ENCODE measurements around the gene ALG11. TPM values are rescaled to one million over a fixed set of nuclear protein-coding genes. Genes with fewer than 3 reads are reported as not detected.
A peak's percentile ranks its signal among the peaks of the same experiment; 100 is the strongest.

The ALG11 gene
- total RNA-seq, 1 donor from 2014 or later = 44.6 TPM

- H3K4me1 ChIP-seq = peaks cover 18% of the 10 kb centered on the region
- no peak overlapping the region for H3K27ac Mint-ChIP-seq
- H3K27me3 Mint-ChIP-seq (ENCODE audit: insufficient read depth, low read depth) = peaks cover 6% of the 10 kb centered on the region
- no peak overlapping the region for H2AFZ ChIP-seq (replicated peaks)
- H3K9ac ChIP-seq = no peak overlapping the region
- peaks cover 20% of the 10 kb centered on the region for H3K27me3 ChIP-seq
- no peak for DNase-seq (ENCODE audit: low spot score)
- no peaks in the 10 kb centered on the region for H3K9me3 Mint-ChIP-seq
- H3K4me3 ChIP-seq = no peak overlapping the region
- H3K4me1 Mint-ChIP-seq = peaks cover 26% of the 10 kb centered on the region
- H3K36me3 ChIP-seq = no peaks in the 10 kb centered on the region
- TF ChIP-seq CTCF (IDR thresholded peaks at IDR 0.05) (no peak), EZH2 (IDR thresholded peaks at IDR 0.05) (no peak)
- no peaks in the 10 kb centered on the region for H3K9me3 ChIP-seq (ENCODE audit: low read depth)
- H4K20me1 ChIP-seq (ENCODE audit: low read depth) = peaks cover 3% of the 10 kb centered on the region
- no peaks in the 10 kb centered on the region for H3F3A ChIP-seq (ENCODE audit: low read depth)
- peaks cover 27% of the 10 kb centered on the region for H3K79me2 ChIP-seq (ENCODE audit: low read depth)
- H3K36me3 Mint-ChIP-seq = peaks cover 8% of the 10 kb centered on the region
- no peak overlapping the region for H3K27ac ChIP-seq
- no peak overlapping the region for H3K4me2 ChIP-seq
- H3K4me3 Mint-ChIP-seq = peak overlapping the region; percentile 99
Measured at GRCh38 chr13:52009946-52010345, 2.3 kb upstream of the ALG11 start.

GRCh38 chr13:52010890-52011631 is 1.1 kb upstream of the ALG11 start, which contains the start of gene ATP7B:
Gene ATP7B (minus strand): TSS chr13:52011450. CDS start chr13:52011337, 113 bp downstream.
- Histone ChIP-seq H3K9me3 (ENCODE audit: low read depth) (no peaks in the 10 kb centered on the region), H3K27me3 (peaks cover 20% of the 10 kb centered on the region), H3K27ac (peak within 1 kb of the TSS; percentile 76), H3K79me2 (ENCODE audit: low read depth) (peaks cover 38% of the 10 kb centered on the region), H3K4me2 (peak within 1 kb of the TSS; percentile 97), H3K9ac (peak within 1 kb of the TSS; percentile 86), H3K4me3 (peak within 1 kb of the TSS; percentile 92), H3F3A (ENCODE audit: low read depth) (no peaks in the 10 kb centered on the region), H4K20me1 (ENCODE audit: low read depth) (peaks cover 3% of the 10 kb centered on the region), H3K36me3 (no peaks in the 10 kb centered on the region), H3K4me1 (peaks cover 18% of the 10 kb centered on the region), H2AFZ (replicated peaks) (peak within 1 kb of the TSS; percentile 91)
- peak; percentile 78 for DNase-seq (ENCODE audit: low spot score)
- H3K4me3 Mint-ChIP-seq = peak within 1 kb of the TSS; percentile 99
- peaks cover 16% of the 10 kb centered on the region for H3K36me3 Mint-ChIP-seq
- peaks cover 26% of the 10 kb centered on the region for H3K4me1 Mint-ChIP-seq
- H3K27ac Mint-ChIP-seq = peak within 1 kb of the TSS; percentile 98
- TF ChIP-seq CTCF (IDR thresholded peaks at IDR 0.05) (peak; percentile 12), EZH2 (IDR thresholded peaks at IDR 0.05) (peak; percentile 56), EZH2phosphoT487 (IDR thresholded peaks at IDR 0.05) (no peak)
- peaks cover 6% of the 10 kb centered on the region for H3K27me3 Mint-ChIP-seq (ENCODE audit: insufficient read depth, low read depth)
- peaks cover 4% of the 10 kb centered on the region for H3K9me3 Mint-ChIP-seq

- peak overlapping the region; percentile 92 for H3K4me3 ChIP-seq
- peaks cover 20% of the 10 kb centered on the region for H3K4me1 Mint-ChIP-seq
- peaks cover 6% of the 10 kb centered on the region for H3K27me3 Mint-ChIP-seq (ENCODE audit: insufficient read depth, low read depth)
- H3F3A ChIP-seq (ENCODE audit: low read depth) = no peaks in the 10 kb centered on the region
- peaks cover 6% of the 10 kb centered on the region for H3K9me3 Mint-ChIP-seq
- peak overlapping the region; percentile 91 for H2AFZ ChIP-seq (replicated peaks)
- H3K36me3 ChIP-seq = no peaks in the 10 kb centered on the region
- TF ChIP-seq CTCF (IDR thresholded peaks at IDR 0.05) (no peak), EZH2 (IDR thresholded peaks at IDR 0.05) (no peak), EZH2phosphoT487 (IDR thresholded peaks at IDR 0.05) (no peak)
- peaks cover 20% of the 10 kb centered on the region for H3K27me3 ChIP-seq
- H3K4me2 ChIP-seq = peak overlapping the region; percentile 97
- H3K79me2 ChIP-seq (ENCODE audit: low read depth) = peaks cover 52% of the 10 kb centered on the region
- H4K20me1 ChIP-seq (ENCODE audit: low read depth) = peaks cover 3% of the 10 kb centered on the region
- peak overlapping the region; percentile 99 for H3K4me3 Mint-ChIP-seq
- DNase-seq (ENCODE audit: low spot score) = no peak
- H3K4me1 ChIP-seq = peaks cover 18% of the 10 kb centered on the region
- H3K27ac Mint-ChIP-seq = peak overlapping the region; percentile 98
- peak overlapping the region; percentile 76 for H3K27ac ChIP-seq
- peaks cover 25% of the 10 kb centered on the region for H3K36me3 Mint-ChIP-seq
- H3K9ac ChIP-seq = peak overlapping the region; percentile 86
- H3K9me3 ChIP-seq (ENCODE audit: low read depth) = no peaks in the 10 kb centered on the region
Measured at GRCh38 chr13:52012512-52012836, 276 bp downstream of the ALG11 start.
